Bronchial epithelial cell (primary cell): ENCODE results near the gene SLC34A2. TPM values are rescaled to one million over a fixed set of nuclear protein-coding genes. Genes with fewer than 3 reads are reported as not detected.

Experiments used
- DNase-seq: peaks from one replicate; pipeline ENCODE4 v3.0.0-alpha.2; 2010; ENCODE audit warnings: low read depth
- FAIRE-seq: peaks from 2 replicates; lab custom pipeline; 2011; peaks lifted over from hg19 to GRCh38; lab: Jason Lieb, UNC
- H3K27me3 ChIP-seq: 2 replicates; pipeline ENCODE4 v1.5.1; 2011; ENCODE audit warnings: low read length; ENCODE audit not compliant: control insufficient read depth, insufficient read depth
- H3K36me3 ChIP-seq: 2 replicates; pipeline ENCODE4 v1.5.1; 2011; ENCODE audit warnings: low read length; ENCODE audit not compliant: control insufficient read depth, insufficient read depth
- H3K4me3 ChIP-seq: 2 replicates; pipeline ENCODE4 v1.5.1; 2011; ENCODE audit warnings: mild to moderate bottlenecking, low read depth, low read length, control low read depth
- CTCF ChIP-seq: IDR thresholded peaks from 2 replicates; pipeline ENCODE4 v1.5.1; 2011; ENCODE audit warnings: mild to moderate bottlenecking, moderate library complexity, low read length, control low read depth, inconsistent platforms; ENCODE audit not compliant: insufficient read depth, severe bottlenecking
- total RNA-seq: library from RNA; depleted of rRNA; stranded (reverse); fragments of >200 nt; gene quantifications from 2 replicates; pipeline ENCODE4 v1.2.1, GENCODE V29; 2014

Gene SLC34A2
- total RNA-seq, 1 donor from 2014 or later: under 0.01 TPM

GRCh38 chr4:25638221-25638601 lies 17.4 kb upstream of the SLC34A2 start:
- Histone ChIP-seq H3K27me3 (no peaks in the 10 kb centered on the region), H3K4me3 (no peak overlapping the region), H3K36me3 (no peaks in the 10 kb centered on the region)
- FAIRE-seq (no peak), DNase-seq (no peak)
- TF ChIP-seq CTCF: no peak

GRCh38 chr4:25638806-25639205 lies 16.8 kb upstream of the SLC34A2 start:
- DNase-seq (no peak), FAIRE-seq (no peak)
- Histone ChIP-seq H3K27me3 (peaks cover 1% of the 10 kb centered on the region), H3K4me3 (no peak overlapping the region), H3K36me3 (no peaks in the 10 kb centered on the region)
- TF ChIP-seq CTCF: no peak

GRCh38 chr4:25650311-25650710 lies 5.3 kb upstream of the SLC34A2 start:
- no peak overlapping the region for H3K4me3 ChIP-seq
- H3K27me3 ChIP-seq: peaks cover 10% of the 10 kb centered on the region
- no peaks in the 10 kb centered on the region for H3K36me3 ChIP-seq
- FAIRE-seq: no peak
- no peak for DNase-seq
- TF ChIP-seq CTCF: no peak

GRCh38 chr4:25651682-25652081 lies 4.0 kb upstream of the SLC34A2 start:
- FAIRE-seq: no peak
- no peak for TF ChIP-seq CTCF
- no peak for DNase-seq
- Histone ChIP-seq H3K36me3 (no peaks in the 10 kb centered on the region), H3K4me3 (no peak overlapping the region), H3K27me3 (peaks cover 21% of the 10 kb centered on the region)

GRCh38 chr4:25654031-25654970 lies 1.4 kb upstream of the SLC34A2 start:
- FAIRE-seq (no peak), DNase-seq (no peak)
- no peaks in the 10 kb centered on the region for H3K36me3 ChIP-seq
- H3K27me3 ChIP-seq: peaks cover 21% of the 10 kb centered on the region
- TF ChIP-seq CTCF: no peak
- H3K4me3 ChIP-seq: no peak overlapping the region

- Histone ChIP-seq H3K27me3 (peaks cover 23% of the 10 kb centered on the region), H3K4me3 (peak overlapping the region; percentile 30), H3K36me3 (no peaks in the 10 kb centered on the region)
- FAIRE-seq (no peak), DNase-seq (no peak)
- TF ChIP-seq CTCF: no peak
These were observed 380 bp downstream of the SLC34A2 start for GRCh38 chr4:25656031-25656430.
